ENCODE measurements around the gene SPINK7. TPM values are rescaled to one million over a fixed set of nuclear protein-coding genes. Genes with fewer than 3 reads are reported as not detected.
"Not testable (repeated sequence)": the region's sequence is repeated elsewhere in the genome, so short reads cannot be mapped to it uniquely, and the experiment has no call there.

Gene SPINK7
- total and polyA plus RNA-seq, 2 of the 4 experiments (the other 2 are of a cell fraction) = not detected

GRCh38 chr5:148314731-148315130, 2.5 kb downstream of the SPINK7 start:
- H3K27ac ChIP-seq (ENCODE audit: insufficient read depth, low read length) = no peak overlapping the region
- no peak overlapping the region for H2BK5ac ChIP-seq (ENCODE audit: low read depth, low read length, poor library complexity, severe bottlenecking)
- no peak overlapping the region for H3K14ac ChIP-seq (replicated peaks; ENCODE audit: low read depth, low read length)
- H3K9ac ChIP-seq (ENCODE audit: low read depth, low read length) = no peak overlapping the region
- H2BK20ac ChIP-seq (ENCODE audit: low read depth, low read length) = no peak overlapping the region
- H2AFZ ChIP-seq (replicated peaks; ENCODE audit: low read length, poor library complexity) = no peak overlapping the region
- ATAC-seq (ENCODE audit: low read depth) = no peak
- no peak overlapping the region for H3K56ac ChIP-seq (ENCODE audit: extremely low read depth, insufficient read depth, low read length)
- H3K4me2 ChIP-seq (ENCODE audit: low read depth, low read length) = no peak overlapping the region
- H3K79me1 ChIP-seq (ENCODE audit: low read depth in 1 of 2, low read length in 2 of 2) = no peaks in the 10 kb centered on the region
- intact Hi-C loops (cut with micrococcal nuclease) (no loop called here), dilution Hi-C loops (cut with HindIII; ENCODE audit: low sequenced_read_pairs, unreplicated experiment) (no loop called here), in situ Hi-C loops (cut with MboI; ENCODE audit: low sequenced_read_pairs) (no loop called here)
- H4K20me1 ChIP-seq (ENCODE audit: insufficient read depth, low read length) = no peaks in the 10 kb centered on the region
- no peak overlapping the region for H3K4me3 ChIP-seq (ENCODE audit: insufficient read depth, low read depth, low read length)
- H3K18ac ChIP-seq (ENCODE audit: low read depth, low read length) = no peak overlapping the region
- POLR2A ChIA-PET (ENCODE audit: unreplicated experiment) = no interaction called here
- H3K4me1 ChIP-seq (ENCODE audit: control insufficient read depth, insufficient read depth, low read length) = no peaks in the 10 kb centered on the region
- TF ChIP-seq RAD21 (IDR thresholded peaks at IDR 0.05; ENCODE audit: low read length) = no peak
- H3K27me3 ChIP-seq (ENCODE audit: control insufficient read depth, insufficient read depth, low read length) = no peaks in the 10 kb centered on the region
- no peak overlapping the region for H4K5ac ChIP-seq (ENCODE audit: low read depth, low read length)
- no peak overlapping the region for H4K91ac ChIP-seq (ENCODE audit: insufficient read depth, low read depth, low read length)
- no peak overlapping the region for H2BK120ac ChIP-seq (ENCODE audit: low read depth, low read length)
- no peak overlapping the region for H2AK9ac ChIP-seq (replicated peaks; ENCODE audit: low read depth, low read length, poor library complexity)
- no TSS peak for BruUV-seq (replicated peaks)
- no peak overlapping the region for H4K8ac ChIP-seq (ENCODE audit: low read depth in 2 of 2, low read length in 2 of 2)
- CTCF ChIA-PET = no interaction called here
- no peaks in the 10 kb centered on the region for H3K9me1 ChIP-seq (ENCODE audit: insufficient read depth, low read length)
- DNase-seq = no peak
- no peak overlapping the region for H2AK5ac ChIP-seq (ENCODE audit: low read depth, low read length)
- no peaks in the 10 kb centered on the region for H3K9me3 ChIP-seq (ENCODE audit: control insufficient read depth, insufficient read depth, low read length)
- WGBS, 2 experiments (ENCODE audit: extremely low coverage in 2 of 2, insufficient read length in 1 of 2) = no CpG with 5 or more reads among the region's 4 CpGs
- H3K23ac ChIP-seq (ENCODE audit: low read depth, low read length) = no peak overlapping the region
- no peak overlapping the region for H3K4ac ChIP-seq (ENCODE audit: low read depth, low read length)
- H3K36me3 ChIP-seq (ENCODE audit: control insufficient read depth, insufficient read depth, low read length) = no peaks in the 10 kb centered on the region
- H2BK15ac ChIP-seq (ENCODE audit: low read depth, low read length) = no peak overlapping the region

- WGBS, 2 experiments (ENCODE audit: extremely low coverage in 2 of 2, insufficient read length in 1 of 2) = no CpG with 5 or more reads among the region's 42 CpGs
These were observed 8.1 kb downstream of the SPINK7 start for GRCh38 chr5:148320011-148320963.

More at GRCh38 chr5:148320011-148320963, 8.1 kb downstream of the SPINK7 start:
- ATAC-seq (ENCODE audit: low read depth); in situ Hi-C loops (cut with MboI; ENCODE audit: low sequenced_read_pairs); H3K4ac ChIP-seq (ENCODE audit: low read depth, low read length); H3K4me1 ChIP-seq (ENCODE audit: control insufficient read depth, insufficient read depth, low read length); CTCF ChIA-PET; H4K8ac ChIP-seq (ENCODE audit: low read depth in 2 of 2, low read length in 2 of 2); H2AK9ac ChIP-seq (replicated peaks; ENCODE audit: low read depth, low read length, poor library complexity); H3K9ac ChIP-seq (ENCODE audit: low read depth, low read length); H2BK20ac ChIP-seq (ENCODE audit: low read depth, low read length); H3K9me1 ChIP-seq (ENCODE audit: insufficient read depth, low read length); H3K23ac ChIP-seq (ENCODE audit: low read depth, low read length); H3K27ac ChIP-seq (ENCODE audit: insufficient read depth, low read length); H3K36me3 ChIP-seq (ENCODE audit: control insufficient read depth, insufficient read depth, low read length); H3K4me3 ChIP-seq (ENCODE audit: insufficient read depth, low read depth, low read length); H2BK120ac ChIP-seq (ENCODE audit: low read depth, low read length); H3K9me3 ChIP-seq (ENCODE audit: control insufficient read depth, insufficient read depth, low read length); H2BK15ac ChIP-seq (ENCODE audit: low read depth, low read length); POLR2A ChIA-PET (ENCODE audit: unreplicated experiment); H3K56ac ChIP-seq (ENCODE audit: extremely low read depth, insufficient read depth, low read length); BruUV-seq (replicated peaks); H2AFZ ChIP-seq (replicated peaks; ENCODE audit: low read length, poor library complexity); H2AK5ac ChIP-seq (ENCODE audit: low read depth, low read length); H3K14ac ChIP-seq (replicated peaks; ENCODE audit: low read depth, low read length); H3K18ac ChIP-seq (ENCODE audit: low read depth, low read length); H3K79me1 ChIP-seq (ENCODE audit: low read depth in 1 of 2, low read length in 2 of 2); intact Hi-C loops (cut with micrococcal nuclease); H4K5ac ChIP-seq (ENCODE audit: low read depth, low read length); H4K20me1 ChIP-seq (ENCODE audit: insufficient read depth, low read length); DNase-seq; H4K91ac ChIP-seq (ENCODE audit: insufficient read depth, low read depth, low read length); H3K4me2 ChIP-seq (ENCODE audit: low read depth, low read length); H2BK5ac ChIP-seq (ENCODE audit: low read depth, low read length, poor library complexity, severe bottlenecking); dilution Hi-C loops (cut with HindIII; ENCODE audit: low sequenced_read_pairs, unreplicated experiment); H3K27me3 ChIP-seq (ENCODE audit: control insufficient read depth, insufficient read depth, low read length): not testable (repeated sequence)
